Ishikawa (cell line): ENCODE measurements around the gene ST6GALNAC1.

ENCODE experiments used
- CEBPB ChIP-seq: IDR thresholded peaks from 2 replicates; pipeline ENCODE4 v1.6.1; 2012
- CREB1 ChIP-seq: IDR thresholded peaks from 2 replicates; pipeline ENCODE4 v1.6.1; 2012; ENCODE audit warnings: low read depth
- EGR1 ChIP-seq: IDR thresholded peaks from 2 replicates; pipeline ENCODE4 v1.6.1; 2012
- EP300 ChIP-seq: IDR thresholded peaks from 2 replicates; pipeline ENCODE4 v1.6.1; 2012; ENCODE audit warnings: borderline replicate concordance
- FOXM1 ChIP-seq: IDR thresholded peaks from 2 replicates; pipeline ENCODE4 v1.6.1; 2012; ENCODE audit warnings: low read depth, borderline replicate concordance
- NFIC ChIP-seq: IDR thresholded peaks from 2 replicates; pipeline ENCODE4 v1.6.1; 2012
- RAD21 ChIP-seq: IDR thresholded peaks from 2 replicates; pipeline ENCODE4 v1.6.1; 2012; ENCODE audit warnings: low read depth
- TAF1 ChIP-seq: IDR thresholded peaks from 2 replicates; pipeline ENCODE4 v1.6.1; 2012; ENCODE audit warnings: low read depth, mild to moderate bottlenecking
- TCF12 ChIP-seq: IDR thresholded peaks from 2 replicates; pipeline ENCODE4 v1.6.1; 2012; ENCODE audit warnings: low read depth
- TEAD4 ChIP-seq: IDR thresholded peaks from 2 replicates; pipeline ENCODE4 v1.6.1; 2012
- YY1 ChIP-seq: IDR thresholded peaks from 2 replicates; pipeline ENCODE4 v1.6.1; 2012; ENCODE audit warnings: low read depth
- ZBTB7A ChIP-seq: IDR thresholded peaks from 2 replicates; pipeline ENCODE4 v1.6.1; 2012; ENCODE audit warnings: low read depth
- TF ChIP-seq, protein P1 (sequence below): IDR thresholded peaks from 2 replicates; pipeline ENCODE4 v1.6.1; 2012; ENCODE audit warnings: low read depth, mild to moderate bottlenecking
- TF ChIP-seq, protein P2 (sequence below): IDR thresholded peaks from 2 replicates; pipeline ENCODE4 v1.6.1; 2012
- TF ChIP-seq, protein P3 (sequence below): IDR thresholded peaks from 2 replicates; pipeline ENCODE4 v1.6.1; 2012

The ST6GALNAC1 gene

DNA sequence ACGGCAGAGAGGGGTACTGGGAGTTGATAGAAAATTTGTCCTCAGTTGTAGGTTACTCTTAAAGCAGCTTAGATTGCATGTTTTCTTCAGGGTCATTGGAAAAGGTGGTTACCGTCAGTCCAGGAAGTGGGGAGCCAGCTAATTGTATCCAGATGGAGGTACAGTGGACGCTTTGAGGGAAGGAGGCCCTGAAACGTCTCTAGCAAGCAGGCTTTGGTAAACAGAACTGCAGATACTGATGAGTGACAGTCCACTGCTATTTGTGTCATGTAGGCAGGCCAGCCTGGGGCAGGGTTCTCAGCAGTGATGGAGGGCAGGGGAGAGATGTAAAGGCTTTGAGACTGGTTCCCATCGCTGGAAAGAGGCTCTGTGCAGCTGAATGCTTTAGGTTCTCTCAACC is 30.2 kb upstream of the ST6GALNAC1 start:
- TF ChIP-seq NFIC (no peak), RAD21 (no peak), EP300 (no peak), FOXM1 (no peak), EGR1 (no peak), TCF12 (no peak), ZBTB7A (no peak)
- TF ChIP-seq, protein P1, sequence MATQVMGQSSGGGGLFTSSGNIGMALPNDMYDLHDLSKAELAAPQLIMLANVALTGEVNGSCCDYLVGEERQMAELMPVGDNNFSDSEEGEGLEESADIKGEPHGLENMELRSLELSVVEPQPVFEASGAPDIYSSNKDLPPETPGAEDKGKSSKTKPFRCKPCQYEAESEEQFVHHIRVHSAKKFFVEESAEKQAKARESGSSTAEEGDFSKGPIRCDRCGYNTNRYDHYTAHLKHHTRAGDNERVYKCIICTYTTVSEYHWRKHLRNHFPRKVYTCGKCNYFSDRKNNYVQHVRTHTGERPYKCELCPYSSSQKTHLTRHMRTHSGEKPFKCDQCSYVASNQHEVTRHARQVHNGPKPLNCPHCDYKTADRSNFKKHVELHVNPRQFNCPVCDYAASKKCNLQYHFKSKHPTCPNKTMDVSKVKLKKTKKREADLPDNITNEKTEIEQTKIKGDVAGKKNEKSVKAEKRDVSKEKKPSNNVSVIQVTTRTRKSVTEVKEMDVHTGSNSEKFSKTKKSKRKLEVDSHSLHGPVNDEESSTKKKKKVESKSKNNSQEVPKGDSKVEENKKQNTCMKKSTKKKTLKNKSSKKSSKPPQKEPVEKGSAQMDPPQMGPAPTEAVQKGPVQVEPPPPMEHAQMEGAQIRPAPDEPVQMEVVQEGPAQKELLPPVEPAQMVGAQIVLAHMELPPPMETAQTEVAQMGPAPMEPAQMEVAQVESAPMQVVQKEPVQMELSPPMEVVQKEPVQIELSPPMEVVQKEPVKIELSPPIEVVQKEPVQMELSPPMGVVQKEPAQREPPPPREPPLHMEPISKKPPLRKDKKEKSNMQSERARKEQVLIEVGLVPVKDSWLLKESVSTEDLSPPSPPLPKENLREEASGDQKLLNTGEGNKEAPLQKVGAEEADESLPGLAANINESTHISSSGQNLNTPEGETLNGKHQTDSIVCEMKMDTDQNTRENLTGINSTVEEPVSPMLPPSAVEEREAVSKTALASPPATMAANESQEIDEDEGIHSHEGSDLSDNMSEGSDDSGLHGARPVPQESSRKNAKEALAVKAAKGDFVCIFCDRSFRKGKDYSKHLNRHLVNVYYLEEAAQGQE, result no peak

- no peak for TF ChIP-seq RAD21
- TF ChIP-seq NFIC, result no peak
- TF ChIP-seq FOXM1, result no peak
- TF ChIP-seq, protein P1, result no peak
- no peak for TF ChIP-seq CREB1
- TF ChIP-seq TEAD4, result no peak
- no peak for TF ChIP-seq TAF1
- no peak for TF ChIP-seq YY1
- TF ChIP-seq, protein P2, sequence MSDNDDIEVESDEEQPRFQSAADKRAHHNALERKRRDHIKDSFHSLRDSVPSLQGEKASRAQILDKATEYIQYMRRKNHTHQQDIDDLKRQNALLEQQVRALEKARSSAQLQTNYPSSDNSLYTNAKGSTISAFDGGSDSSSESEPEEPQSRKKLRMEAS, result no peak
- TF ChIP-seq CEBPB, result no peak
- TF ChIP-seq ZBTB7A, result no peak
- TF ChIP-seq, protein P3, sequence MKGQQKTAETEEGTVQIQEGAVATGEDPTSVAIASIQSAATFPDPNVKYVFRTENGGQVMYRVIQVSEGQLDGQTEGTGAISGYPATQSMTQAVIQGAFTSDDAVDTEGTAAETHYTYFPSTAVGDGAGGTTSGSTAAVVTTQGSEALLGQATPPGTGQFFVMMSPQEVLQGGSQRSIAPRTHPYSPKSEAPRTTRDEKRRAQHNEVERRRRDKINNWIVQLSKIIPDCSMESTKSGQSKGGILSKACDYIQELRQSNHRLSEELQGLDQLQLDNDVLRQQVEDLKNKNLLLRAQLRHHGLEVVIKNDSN, result no peak
- TF ChIP-seq EP300, result no peak
- no peak for TF ChIP-seq EGR1
- TF ChIP-seq TCF12, result no peak
Measured at GRCh38 chr17:76672892-76673291, 29.3 kb upstream of the ST6GALNAC1 start.

DNA sequence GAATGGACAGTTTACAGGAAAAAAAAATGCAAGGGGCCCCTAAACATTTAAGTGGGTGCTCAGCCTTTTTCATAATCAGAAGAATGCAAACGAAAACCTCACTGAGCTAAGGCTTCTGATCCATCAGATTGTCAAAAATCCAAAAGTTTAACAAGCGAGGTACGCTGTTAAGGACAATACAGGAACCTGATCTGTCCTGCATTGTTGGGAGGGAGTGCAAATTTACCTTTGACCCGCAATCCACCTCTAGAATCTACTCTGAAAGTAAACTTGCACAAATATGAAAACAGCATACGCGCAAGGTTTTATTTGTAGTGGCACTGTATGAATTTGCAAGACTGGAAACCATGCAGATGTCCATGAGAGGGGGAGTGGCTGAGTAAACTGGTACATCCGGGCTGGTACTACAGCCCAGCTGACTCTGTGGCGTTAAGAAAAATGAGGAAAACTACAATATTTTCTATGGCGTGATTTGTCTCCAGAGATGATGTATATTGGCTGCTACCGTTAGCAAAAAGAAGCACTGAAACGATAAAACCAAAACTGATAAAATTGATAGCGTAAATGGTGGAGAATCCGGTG is 28.8 kb upstream of the ST6GALNAC1 start:
- TF ChIP-seq CREB1 (no peak), RAD21 (no peak), FOXM1 (no peak), YY1 (no peak), EGR1 (no peak), TCF12 (no peak), TAF1 (no peak), EP300 (no peak), NFIC (no peak), ZBTB7A (no peak)
- TF ChIP-seq, protein P1, result no peak
- TF ChIP-seq, protein P2, result no peak
- TF ChIP-seq, protein P3, result no peak

DNA sequence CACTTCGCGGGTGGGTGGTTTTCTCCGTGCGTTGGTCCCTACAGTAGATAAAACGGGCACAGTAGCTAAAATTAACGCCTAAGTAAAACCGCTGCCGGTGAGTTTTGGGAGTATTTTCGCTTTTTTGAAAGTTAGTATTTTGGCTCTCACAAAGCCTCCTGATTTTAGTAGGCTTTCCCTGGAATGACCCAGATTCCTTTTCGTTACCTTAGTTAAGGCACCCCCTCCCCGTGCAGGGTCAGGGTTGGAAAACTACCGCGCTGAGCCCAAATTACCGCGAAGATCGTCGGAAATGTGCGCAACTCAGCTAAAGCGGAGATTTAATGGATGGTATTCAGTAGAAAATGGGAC is 28.3 kb upstream of the ST6GALNAC1 start:
- TF ChIP-seq FOXM1, result no peak
- TF ChIP-seq EGR1, result 0 out of 2 replicates have a peak, but pooled peaks have one; percentile 23
- TF ChIP-seq TAF1, result peak; percentile 55; the same call in 1 of the 2 replicates
- TF ChIP-seq CEBPB, result no peak
